ENCODE results near the gene KCNJ6.

KCNJ6 gene

DNA sequence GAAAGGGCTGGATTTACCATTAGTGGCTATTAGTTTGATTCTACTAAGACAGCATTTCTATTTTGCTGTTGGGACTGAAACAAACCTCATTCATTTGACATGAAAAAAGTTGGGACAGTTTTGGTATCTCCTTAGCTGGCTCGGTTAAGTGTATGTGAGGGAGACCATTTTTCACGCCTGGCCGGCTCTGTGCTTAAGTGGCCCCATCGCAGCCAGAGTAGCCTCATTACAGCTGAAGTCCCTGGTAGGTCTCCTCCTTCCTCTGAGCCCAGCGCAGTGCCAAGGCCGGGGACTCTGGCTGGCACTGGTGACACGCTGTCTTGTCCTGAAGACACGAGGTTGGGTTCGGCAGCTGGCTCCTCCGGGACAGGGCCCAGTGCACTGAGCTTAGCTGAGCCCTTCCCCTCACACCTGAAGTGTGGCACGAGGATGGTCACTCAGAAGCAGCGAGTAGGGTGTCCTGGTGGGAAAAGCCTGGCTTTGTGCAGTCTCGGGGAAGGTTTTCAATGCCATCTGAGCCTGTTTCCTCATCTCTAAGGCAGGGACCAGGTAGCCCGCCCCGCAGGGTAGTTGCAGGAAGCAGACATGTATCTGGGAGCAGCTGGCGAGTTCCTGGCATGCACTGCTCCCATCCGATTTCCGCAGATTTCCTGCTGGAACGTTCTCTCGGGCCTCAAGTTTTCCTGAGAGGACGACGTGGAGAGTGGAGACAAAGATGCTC lies 353.2 kb downstream of the KCNJ6 start:
- no peak for DNase-seq

DNA sequence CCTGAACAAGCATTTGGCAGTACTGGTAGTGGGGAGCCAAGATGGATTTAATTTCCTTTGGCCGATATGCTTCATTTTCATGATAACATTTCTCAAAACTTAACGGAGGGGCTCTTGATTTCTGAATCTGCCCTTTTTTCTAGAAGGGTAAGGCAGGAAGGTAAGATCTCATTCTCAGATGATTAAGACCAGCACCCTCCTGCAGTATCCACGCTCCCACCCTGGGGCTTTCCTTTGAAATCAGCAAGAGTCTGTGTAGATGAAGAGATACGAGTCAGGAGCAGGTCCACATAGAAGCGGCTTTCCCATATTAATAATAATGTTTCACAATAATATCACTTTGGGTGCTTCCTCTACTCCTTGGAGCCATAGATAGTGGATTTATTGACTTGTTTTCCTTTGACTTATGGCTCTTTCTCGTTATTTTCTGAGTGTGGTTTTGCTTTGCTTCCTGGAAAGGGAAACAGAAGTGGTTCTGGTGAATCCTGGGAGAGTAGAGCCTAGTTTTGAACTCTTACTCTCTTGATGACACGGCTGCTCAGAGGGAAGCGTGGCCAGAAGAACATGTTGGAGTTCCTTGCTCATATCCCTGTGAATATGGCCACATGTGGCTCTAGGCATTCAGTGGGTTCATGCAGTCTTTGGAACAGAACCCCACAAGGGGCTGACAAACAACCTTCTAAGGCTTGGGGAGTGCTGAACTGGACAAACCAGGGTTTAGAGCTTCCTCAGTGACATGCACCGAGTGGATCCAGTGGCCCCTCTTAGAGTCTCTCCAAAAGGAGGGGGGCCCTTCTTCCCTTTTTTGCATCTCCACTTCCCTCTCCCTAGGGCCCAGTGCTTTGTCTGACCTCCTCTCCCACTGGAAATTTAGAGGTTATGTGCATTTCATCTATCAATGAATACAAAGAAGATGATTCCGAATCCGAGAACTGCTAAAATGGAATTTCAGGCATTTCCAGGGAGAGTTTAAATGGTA lies 354.0 kb downstream of the KCNJ6 start:
- DNase-seq, result no peak

DNA sequence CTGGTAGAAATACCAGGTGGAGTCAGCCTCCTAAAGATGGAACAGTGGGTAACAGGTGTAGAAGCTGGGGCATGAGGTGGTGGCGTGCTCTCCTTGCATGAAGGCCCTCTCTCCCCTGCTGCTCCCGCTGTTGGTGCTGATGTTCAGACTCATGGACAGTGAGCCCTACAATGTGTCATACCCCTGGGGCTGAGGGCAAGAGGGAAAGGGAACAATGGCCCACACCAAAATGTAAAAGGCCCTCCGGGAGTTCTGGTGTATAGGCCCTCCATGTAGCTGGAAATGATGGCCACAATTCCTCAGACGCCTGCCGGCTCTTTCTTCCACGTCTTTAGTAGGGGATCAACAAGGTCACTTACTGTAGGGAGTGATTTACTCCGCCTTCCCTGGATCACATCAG lies 354.8 kb downstream of the KCNJ6 start:
- no peak for DNase-seq

DNA sequence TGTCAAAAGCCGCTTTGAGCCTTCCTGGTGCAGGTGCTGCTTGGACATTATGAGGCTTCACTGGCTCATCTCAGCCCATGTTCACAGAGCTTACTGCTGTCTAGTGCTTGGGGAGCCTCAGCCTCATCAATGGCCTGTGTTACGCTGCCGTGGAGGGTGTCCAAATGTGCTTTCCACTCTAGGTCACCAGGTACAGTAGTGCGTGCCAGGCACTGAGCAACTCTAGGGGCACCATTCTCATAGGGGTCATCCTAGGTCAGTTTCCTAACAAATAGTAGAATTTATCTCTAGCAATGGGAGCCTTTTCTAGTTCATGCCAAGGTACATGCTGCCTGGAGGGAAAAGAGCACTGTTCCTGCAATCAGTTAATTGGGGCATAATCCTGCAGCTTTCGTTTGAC lies 355.9 kb downstream of the KCNJ6 start:
- DNase-seq, result no peak

DNA sequence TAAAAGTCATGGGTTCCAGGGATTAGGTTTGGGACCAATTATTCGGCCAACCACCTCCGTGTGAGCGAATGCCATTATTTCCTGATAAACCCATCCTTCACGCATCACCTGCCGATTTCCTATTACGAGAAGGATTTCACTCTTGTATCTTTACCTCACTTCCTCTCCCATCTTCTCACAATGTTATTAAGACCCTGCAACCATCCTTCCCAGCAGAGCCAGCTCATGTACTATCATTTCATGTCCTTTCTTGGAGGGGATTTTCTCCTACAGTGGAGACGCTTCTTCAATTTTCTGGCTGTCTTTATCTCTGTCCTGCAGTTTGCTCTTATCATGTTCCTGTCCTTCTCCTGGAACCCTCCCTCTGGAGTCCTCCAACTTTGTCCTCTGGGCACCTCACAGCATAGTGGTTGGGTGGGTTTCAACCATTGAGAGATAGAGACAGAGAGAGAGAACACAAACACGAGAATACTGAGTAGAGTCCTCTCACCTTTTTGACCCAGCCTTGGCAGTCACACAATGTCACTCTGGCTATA lies 357.5 kb downstream of the KCNJ6 start:
- no peak for DNase-seq

All from GF-D8 (cell line).